HCT116 (cell line): ENCODE results near the gene PKD2L2. TPM values are rescaled to one million over a fixed set of nuclear protein-coding genes. Genes with fewer than 3 reads are reported as not detected.

Experiments
- ATAC-seq: fragments of 200-7000 bp; cut with Tn5 transposase; 2 replicates; pipeline ENCODE4 v1.9.1; 2020; ENCODE audit warnings: mild to moderate bottlenecking, moderate library complexity
- BruUV-seq: library from RNA; stranded (reverse); fragments of 400-500 nt; replicated peaks from 2 replicates; lab custom pipeline; 2021; lab: Mats Ljungman, UMichigan
- CTCF ChIA-PET: fragments of 300-600 bp; sonication (Branson Sonifier 250); formaldehyde crosslinking; loops from one replicate; lab custom pipeline; 2021; ENCODE audit warnings: antibody characterized with exemption; lab: Charles Lee
- POLR2A ChIA-PET: fragments of 300-600, 350-600 bp; sonication (Branson Sonifier 250); formaldehyde crosslinking; loops from one replicate; lab custom pipeline; 2021; ENCODE audit warnings: antibody characterized with exemption; lab: Charles Lee
- RAD21 ChIA-PET, 2 experiments: fragments of 300-600 bp; sonication (Branson Sonifier 250); formaldehyde crosslinking; loops; one replicate each; lab custom pipeline; 2023; ENCODE audit warnings: low total read pairs in 2 of 2; ENCODE audit not compliant: uncharacterized antibody in 2 of 2, unreplicated experiment in 2 of 2, low non-redundant PET in 1 of 2; lab: Charles Lee
- DNase-seq: peaks from one replicate; pipeline ENCODE4 v3.0.0-alpha.2; 2010; ENCODE audit warnings: low read depth, low spot score
- H2AFZ ChIP-seq: fragments of 200-600 bp; shearing (Covaris generic), sonication (generic); 2 replicates; pipeline ENCODE4 v1.6.1; 2017; ENCODE audit warnings: low read depth, mixed run types, mixed read lengths, antibody characterized with exemption, low read length; ENCODE audit not compliant: poor library complexity, severe bottlenecking
- H3K27ac ChIP-seq: 2 replicates; pipeline ENCODE4 v1.5.1; 2012; ENCODE audit warnings: low read depth, low read length
- H3K27me3 ChIP-seq: fragments of 200-600 bp; sonication (generic); 2 replicates; pipeline ENCODE4 v1.6.1; 2016; ENCODE audit warnings: mixed run types, low read length, mixed read lengths; ENCODE audit not compliant: insufficient read depth
- H3K36me3 ChIP-seq, 2 experiments: fragments of 200-500 bp in 1 of 2; fragments of 200-600 bp in 1 of 2; sonication (Bioruptor generic) in 1 of 2; sonication (generic) in 1 of 2; 2 replicates each; pipeline versions ENCODE4 v1.5.1 to v1.6.1; 2014 to 2016; ENCODE audit warnings: low read length in 2 of 2, inconsistent platforms in 1 of 2, mixed read lengths in 1 of 2, mixed run types in 1 of 2; ENCODE audit not compliant: insufficient read depth in 2 of 2, control insufficient read depth in 1 of 2
- H3K4me1 ChIP-seq, 2 experiments: fragments of 200-600 bp in 1 of 2; sonication (generic) in 1 of 2; 2 replicates each; pipeline versions ENCODE4 v1.5.1 to v1.6.1; 2012 to 2017; ENCODE audit warnings: low read length in 2 of 2, inconsistent platforms in 1 of 2, mild to moderate bottlenecking in 1 of 2, mixed read lengths in 1 of 2, mixed run types in 1 of 2, moderate library complexity in 1 of 2; ENCODE audit not compliant: insufficient read depth in 2 of 2, control insufficient read depth in 1 of 2
- H3K4me2 ChIP-seq: fragments of 200-600 bp; sonication (generic); 2 replicates; pipeline ENCODE4 v1.6.1; 2017; ENCODE audit warnings: mixed run types, low read length, mixed read lengths
- H3K4me3 ChIP-seq, 2 experiments: fragments of 200-600 bp in 1 of 2; sonication (generic) in 1 of 2; replicated peaks in 1 of 2; 2 replicates each; pipeline ENCODE4 v1.5.1; 2011 to 2016; ENCODE audit warnings: low read length in 2 of 2, control low read depth in 1 of 2, low read depth in 1 of 2, mild to moderate bottlenecking in 1 of 2, mixed read lengths in 1 of 2, mixed run types in 1 of 2
- H3K79me2 ChIP-seq: fragments of 200-600 bp; sonication (generic); 2 replicates; pipeline ENCODE4 v1.6.1; 2017; ENCODE audit warnings: mild to moderate bottlenecking, mixed run types, low read length, moderate library complexity, mixed read lengths; ENCODE audit not compliant: insufficient read depth
- H3K9ac ChIP-seq: fragments of 200-600 bp; sonication (generic); 2 replicates; pipeline ENCODE4 v1.6.1; 2016; ENCODE audit warnings: low read length, mixed read lengths
- H3K9me2 ChIP-seq: fragments of 200-600 bp; sonication (generic), shearing (Covaris generic); 2 replicates; pipeline ENCODE4 v1.6.1; 2017; ENCODE audit warnings: mixed run types, mild to moderate bottlenecking, moderate library complexity; ENCODE audit not compliant: insufficient read depth
- H3K9me3 ChIP-seq, 2 experiments: fragments of 200-500 bp in 1 of 2; fragments of 200-600 bp in 1 of 2; sonication (Bioruptor generic) in 1 of 2; sonication (generic) in 1 of 2; 2 replicates each; pipeline ENCODE4 v1.6.1; 2014 to 2017; ENCODE audit warnings: low read length in 2 of 2, mixed read lengths in 2 of 2, inconsistent platforms in 1 of 2, low read depth in 1 of 2, mild to moderate bottlenecking in 1 of 2, mixed run types in 1 of 2, moderate library complexity in 1 of 2; ENCODE audit not compliant: control insufficient read depth in 1 of 2, insufficient read depth in 1 of 2
- H4K20me1 ChIP-seq: fragments of 200-600 bp; sonication (generic), shearing (Covaris generic); 2 replicates; pipeline ENCODE4 v1.6.1; 2017; ENCODE audit warnings: mixed run types, mild to moderate bottlenecking, moderate library complexity; ENCODE audit not compliant: insufficient read depth
- CBX3 ChIP-seq: IDR thresholded peaks from 2 replicates; pipeline ENCODE4 v1.6.1; 2012; ENCODE audit warnings: low read depth
- CTCF ChIP-seq, 3 experiments: fragments of 200-600 bp in 1 of 3; sonication (generic) in 1 of 3; IDR thresholded peaks in 2 of 3; conservative IDR thresholded peaks in 1 of 3; 2 replicates each; pipeline ENCODE4 v1.5.1; 2012 to 2017; ENCODE audit warnings: low read depth in 2 of 3, low read length in 2 of 3, antibody characterized with exemption in 1 of 3, borderline replicate concordance in 1 of 3, control low read depth in 1 of 3, mild to moderate bottlenecking in 1 of 3, mixed read lengths in 1 of 3, mixed run types in 1 of 3, moderate library complexity in 1 of 3; ENCODE audit not compliant: insufficient read depth in 1 of 3
- ELF1 ChIP-seq: IDR thresholded peaks from 2 replicates; pipeline ENCODE4 v1.6.1; 2012; ENCODE audit warnings: low read depth, borderline replicate concordance
- EZH2phosphoT487 ChIP-seq: fragments of 200-600 bp; IDR thresholded peaks from 2 replicates; pipeline ENCODE4 v1.6.1; 2018; ENCODE audit warnings: antibody characterized with exemption, borderline replicate concordance
- FOSL1 ChIP-seq: IDR thresholded peaks from 2 replicates; pipeline ENCODE4 v1.6.1; 2012; ENCODE audit warnings: low read depth
- JUND ChIP-seq: IDR thresholded peaks from 2 replicates; pipeline ENCODE4 v1.6.1; 2012
- POLR2AphosphoS5 ChIP-seq: IDR thresholded peaks from 2 replicates; pipeline ENCODE4 v1.6.1; 2011; ENCODE audit warnings: mild to moderate bottlenecking, low read depth, low read length, moderate library complexity
- SIN3A ChIP-seq: IDR thresholded peaks from 2 replicates; pipeline ENCODE4 v1.6.1; 2012; ENCODE audit warnings: low read depth
- SP1 ChIP-seq: IDR thresholded peaks from 2 replicates; pipeline ENCODE4 v1.6.1; 2012; ENCODE audit warnings: low read depth
- TCF7L2 ChIP-seq: IDR thresholded peaks from 2 replicates; pipeline ENCODE4 v1.7.0; 2011; ENCODE audit warnings: borderline replicate concordance, inconsistent platforms; ENCODE audit not compliant: insufficient read depth, insufficient read length; ENCODE audit errors: extremely low read depth
- YY1 ChIP-seq: IDR thresholded peaks from 2 replicates; pipeline ENCODE4 v1.6.1; 2011; ENCODE audit warnings: low read length, low read depth, moderate library complexity, mild to moderate bottlenecking; ENCODE audit not compliant: insufficient replicate concordance; ENCODE audit errors: extremely low read depth
- ZBTB33 ChIP-seq: IDR thresholded peaks from 2 replicates; pipeline ENCODE4 v1.6.1; 2011; ENCODE audit warnings: mild to moderate bottlenecking, low read length, moderate library complexity; ENCODE audit not compliant: insufficient replicate concordance; ENCODE audit errors: extremely low read depth
- ZFX ChIP-seq: fragments of 450-650 bp; IDR thresholded peaks from 2 replicates; pipeline ENCODE4 v1.6.1; 2017
- ZNF274 ChIP-seq: fragments of 200-500 bp; sonication (Bioruptor generic); IDR thresholded peaks from 2 replicates; pipeline ENCODE4 v1.6.1; 2014; ENCODE audit warnings: mild to moderate bottlenecking, low read depth, low read length, inconsistent platforms
- intact Hi-C: fragments of 100-400 bp; cut with micrococcal nuclease; formaldehyde crosslinking; loops from 2 replicates; pipeline ENCODE4 v1.10.0; 2022
- total RNA-seq: library from RNA; stranded (reverse); gene quantifications from one replicate; pipeline ENCODE4 v1.2.1, GENCODE V29; 2021; ENCODE audit not compliant: unreplicated experiment

Gene PKD2L2
- total RNA-seq, 1 experiment from 2014 or later = not detected

GRCh38 chr5:137896560-137896959 lies 7.3 kb downstream of the PKD2L2 start:
- no peaks in the 10 kb centered on the region for H3K9me3 ChIP-seq
- H3K36me3 ChIP-seq = no peaks in the 10 kb centered on the region
- H4K20me1 ChIP-seq = no peaks in the 10 kb centered on the region
- H3K4me3 ChIP-seq = no peak overlapping the region
- no peak for TF ChIP-seq YY1
- no peak for TF ChIP-seq ZBTB33
- no peak for TF ChIP-seq JUND
- no peak for TF ChIP-seq ZNF274
- no peak for TF ChIP-seq SIN3A
- TF ChIP-seq CTCF (IDR thresholded peaks at IDR 0.05 in 2 of 3, conservative IDR thresholded peaks at IDR 0.05 in 1 of 3; ENCODE audit: borderline replicate concordance in 1 of 3, insufficient read depth in 1 of 3, low read depth in 2 of 3, low read length in 2 of 3) = no peak
- no peak for TF ChIP-seq TCF7L2
- TF ChIP-seq ELF1 = no peak
- TF ChIP-seq FOSL1 = no peak
- no peak for TF ChIP-seq CBX3
- no peak for TF ChIP-seq SP1
- no peak for TF ChIP-seq POLR2AphosphoS5
- no peak for TF ChIP-seq EZH2phosphoT487
- TF ChIP-seq ZFX = no peak
- H3K27ac ChIP-seq = no peak overlapping the region
- no peak overlapping the region for H3K9ac ChIP-seq
- H3K4me2 ChIP-seq = no peak overlapping the region
- ChIA-PET CTCF (no interaction called here), POLR2A (no interaction called here), RAD21 (interaction anchor here in 1 of 2 experiments (0.6 kb wide), 1 partner anchor 22 kb away, joined by 3 read pairs; no protein-coding TSS in a partner anchor)
- no TSS peak for BruUV-seq
- no peak for DNase-seq
- no peaks in the 10 kb centered on the region; the same call in 1 of the 2 replicates for H3K9me2 ChIP-seq
- intact Hi-C loops = no loop called here
- no peaks in the 10 kb centered on the region for H3K4me1 ChIP-seq
- H3K79me2 ChIP-seq = no peaks in the 10 kb centered on the region
- H2AFZ ChIP-seq = no peak overlapping the region
- H3K27me3 ChIP-seq = no peaks in the 10 kb centered on the region
- no peak for ATAC-seq
